NCI-H510A (cell line): ENCODE data around the gene GNAI3.

Experiments used
- DNase-seq: peaks from one replicate; lab custom pipeline; 2025; lab: John Stamatoyannopoulos, UW

The GNAI3 gene

GRCh38 chr1:109598655-109599054, 50.2 kb downstream of the GNAI3 start:
- no peak for DNase-seq

GRCh38 chr1:109603229-109603628, 54.8 kb downstream of the GNAI3 start:
- no peak for DNase-seq

- no peak for DNase-seq
Observed at GRCh38 chr1:109605381-109605780, 57.0 kb downstream of the GNAI3 start.

- DNase-seq, result no peak
Observed at GRCh38 chr1:109609881-109610280, 61.5 kb downstream of the GNAI3 start.

GRCh38 chr1:109610609-109611307, 62.3 kb downstream of the GNAI3 start:
- DNase-seq, result no peak

- no peak for DNase-seq
Observed at GRCh38 chr1:109611308-109611990, 63.0 kb downstream of the GNAI3 start.

- DNase-seq, result no peak
Observed at GRCh38 chr1:109613361-109614147, 65.1 kb downstream of the GNAI3 start.

GRCh38 chr1:109615879-109616278, 67.5 kb downstream of the GNAI3 start:
- no peak for DNase-seq

- no peak for DNase-seq
Observed at GRCh38 chr1:109616391-109616790, 68.0 kb downstream of the GNAI3 start.

GRCh38 chr1:109617291-109617801, 68.9 kb downstream of the GNAI3 start:
- DNase-seq, result no peak

- no peak for DNase-seq
Observed at GRCh38 chr1:109618661-109619575, 70.5 kb downstream of the GNAI3 start.

GRCh38 chr1:109619576-109620400, 71.4 kb downstream of the GNAI3 start, which contains the start of the genes AMPD2 and GNAT2:
Gene AMPD2, plus strand, starts transcription at chr1:109619837. Its CDS starts 1,339 bp downstream, at chr1:109621176.
Gene GNAT2, minus strand, starts transcription at chr1:109619616. Its CDS starts 6,746 bp downstream, at chr1:109612870.
- no peak for DNase-seq

GRCh38 chr1:109620401-109620791, 72.0 kb downstream of the GNAI3 start:
- DNase-seq, result no peak

GRCh38 chr1:109620841-109621286, 72.4 kb downstream of the GNAI3 start:
- peak; percentile 88 for DNase-seq

GRCh38 chr1:109621379-109622136, 73.1 kb downstream of the GNAI3 start:
- no peak for DNase-seq

GRCh38 chr1:109622137-109622892, 73.9 kb downstream of the GNAI3 start:
- no peak for DNase-seq

- no peak for DNase-seq
Observed at GRCh38 chr1:109622895-109623294, 74.5 kb downstream of the GNAI3 start.

GRCh38 chr1:109623601-109624161, 75.3 kb downstream of the GNAI3 start:
- DNase-seq, result no peak
